Transverse colon (tissue), 4 donors: ENCODE measurements around the gene WDR12. TPM values are rescaled to one million over a fixed set of nuclear protein-coding genes. Genes with fewer than 3 reads are reported as not detected.
"Not testable (repeated sequence)": the region's sequence is repeated elsewhere in the genome, so short reads cannot be mapped to it uniquely, and the experiment has no call there.

Source experiments
- DNase-seq: peaks from one replicate; pipeline ENCODE4 v3.0.0-alpha.2; 2019
- H3K27ac ChIP-seq, 4 donors: fragments of 200-600 bp; sonication (generic); 2 replicates each; pipeline ENCODE4 v1.5.1; 2016 to 2018; ENCODE audit warnings: inconsistent platforms in 4 of 4
- H3K27me3 ChIP-seq: fragments of 200-600 bp; sonication (generic); 2 replicates; pipeline ENCODE4 v1.5.1; 2017; ENCODE audit warnings: inconsistent platforms
- H3K36me3 ChIP-seq, 4 donors: fragments of 200-600 bp; sonication (generic); 2 replicates each; pipeline ENCODE4 v1.5.1; 2017 to 2019; ENCODE audit warnings: inconsistent platforms in 4 of 4
- H3K4me1 ChIP-seq, 4 donors: fragments of 200-600 bp; sonication (generic); 2 replicates each; pipeline ENCODE4 v1.5.1; 2017 to 2020; ENCODE audit warnings: inconsistent platforms in 4 of 4
- H3K4me3 ChIP-seq, 4 donors: fragments of 200-600 bp; sonication (generic); 1 replicate in 1 of 4; 2 replicates in 3 of 4; pipeline versions ENCODE4 v1.5.1 to v1.6.1; 2017 to 2019; ENCODE audit warnings: inconsistent platforms in 4 of 4
- H3K9me3 ChIP-seq, 2 donors: fragments of 200-600 bp; sonication (generic); 2 replicates each; pipeline ENCODE4 v1.5.1; 2017 to 2019; ENCODE audit warnings: inconsistent platforms in 2 of 2
- EP300 ChIP-seq: sonication (generic); formaldehyde crosslinking; IDR thresholded peaks from one replicate; pipeline ENCODE4 v1.6.1; 2017; ENCODE audit warnings: antibody characterized with exemption, low read depth
- POLR2A ChIP-seq: fragments of 450-650 bp; IDR thresholded peaks from one replicate; pipeline ENCODE4 v1.6.1; 2016; ENCODE audit warnings: antibody characterized with exemption, mild to moderate bottlenecking, moderate library complexity
- POLR2AphosphoS5 ChIP-seq, 3 donors: sonication (generic); formaldehyde crosslinking; IDR thresholded peaks; one replicate each; pipeline ENCODE4 v1.6.1; 2016; ENCODE audit warnings: antibody characterized with exemption in 3 of 3
- WGBS, 2 donors: methylation state at CpG; one replicate each; pipeline ENCODE4 v1.1.5; 2018; ENCODE audit warnings: low coverage in 1 of 2; 5-methylcytosine and 5-hydroxymethylcytosine counted together
- in situ Hi-C, 4 donors: fragments of 200-750 bp; cut with MboI; loops; one replicate each; pipeline versions ENCODE4 v1.15.0 to v1.15.1; 2017; ENCODE audit warnings: low sequenced_read_pairs in 3 of 4, low pct_ligation_motif_present in 1 of 4, low pct_unique_long_range_greater_than_20kb in 1 of 4
- intact Hi-C: fragments of 100-400 bp; cut with DNase I; formaldehyde crosslinking; loops from one replicate; pipeline ENCODE4 v1.15.1; 2023; ENCODE audit warnings: low total_unique reads
- total RNA-seq, 4 donors: library from RNA; depleted of rRNA; stranded (reverse); fragments of >200 nt; gene quantifications; one replicate each; pipeline ENCODE4 v1.1.0, GENCODE V29; 2016
- TF ChIP-seq, protein P1 (sequence below), 5 experiments: fragments of 200-600 bp in 3 of 5; fragments of 450-650 bp in 2 of 5; sonication (generic) in 3 of 5; IDR thresholded peaks; 1 replicate in 2 of 5; 2 replicates in 3 of 5; pipeline ENCODE4 v1.5.1; 2016 to 2017; ENCODE audit warnings: antibody characterized with exemption in 5 of 5, inconsistent platforms in 3 of 5, mild to moderate bottlenecking in 2 of 5, moderate library complexity in 1 of 5

The WDR12 gene
- total RNA-seq, 4 donors from 2014 or later = 2.2 to 46.0 (median 15.6) TPM

DNA sequence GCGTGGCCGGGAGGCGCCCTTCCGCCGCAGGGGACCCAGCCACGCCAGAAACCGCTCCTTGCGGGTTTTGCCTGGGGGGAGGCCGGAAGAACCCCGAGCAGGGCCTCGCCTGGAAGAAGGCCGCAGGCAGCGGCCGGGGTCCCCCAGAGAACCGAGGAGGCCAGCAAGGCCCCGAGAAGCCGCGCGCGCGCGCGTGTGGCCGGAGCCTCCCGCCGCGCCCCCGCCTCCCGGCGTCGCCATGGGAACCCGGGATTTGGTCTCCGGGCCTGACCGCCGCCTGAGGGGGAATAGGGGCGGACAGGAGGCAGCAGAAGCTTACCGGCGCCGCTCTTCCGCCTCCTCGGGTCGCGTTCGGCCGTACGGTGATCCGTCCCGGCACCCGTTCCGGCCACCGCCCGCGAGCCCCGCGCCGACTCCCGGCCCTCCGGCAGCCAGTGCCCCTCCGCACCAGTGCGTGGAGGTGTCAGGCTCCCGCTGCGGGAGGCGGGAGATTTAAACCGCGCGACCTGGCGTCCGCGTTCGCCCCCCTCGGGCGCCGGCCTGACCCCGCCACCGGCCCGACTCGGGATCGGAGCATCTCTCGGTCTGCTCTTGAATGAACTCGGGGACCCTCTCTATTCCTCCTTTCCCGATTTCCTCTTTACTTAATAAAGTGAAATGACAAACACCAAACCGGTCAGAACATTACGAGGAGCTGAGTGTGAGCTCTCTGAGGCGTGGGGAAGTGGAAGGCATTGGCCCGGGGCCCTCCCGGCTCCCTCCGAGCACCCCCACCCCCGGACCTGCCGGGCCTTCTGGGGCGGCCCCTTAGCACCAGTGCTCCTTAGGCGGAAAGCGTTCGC, 40.0 kb downstream of the WDR12 start, which contains the start of gene ICA1L:
Gene ICA1L (minus strand): TSS at position 467 of the 842 bp plus-strand sequence. CDS start 42,757 bp downstream, outside the sequence.
- H3K4me1 ChIP-seq = peaks cover 0 to 13% (median 6%) of the 10 kb centered on the region in 4 donors
- peak; percentile 56 for DNase-seq
- no peak for TF ChIP-seq EP300
- no peak for TF ChIP-seq POLR2AphosphoS5 (IDR thresholded peaks at IDR 0.05)
- no peak for TF ChIP-seq POLR2A
- TF ChIP-seq, protein P1, sequence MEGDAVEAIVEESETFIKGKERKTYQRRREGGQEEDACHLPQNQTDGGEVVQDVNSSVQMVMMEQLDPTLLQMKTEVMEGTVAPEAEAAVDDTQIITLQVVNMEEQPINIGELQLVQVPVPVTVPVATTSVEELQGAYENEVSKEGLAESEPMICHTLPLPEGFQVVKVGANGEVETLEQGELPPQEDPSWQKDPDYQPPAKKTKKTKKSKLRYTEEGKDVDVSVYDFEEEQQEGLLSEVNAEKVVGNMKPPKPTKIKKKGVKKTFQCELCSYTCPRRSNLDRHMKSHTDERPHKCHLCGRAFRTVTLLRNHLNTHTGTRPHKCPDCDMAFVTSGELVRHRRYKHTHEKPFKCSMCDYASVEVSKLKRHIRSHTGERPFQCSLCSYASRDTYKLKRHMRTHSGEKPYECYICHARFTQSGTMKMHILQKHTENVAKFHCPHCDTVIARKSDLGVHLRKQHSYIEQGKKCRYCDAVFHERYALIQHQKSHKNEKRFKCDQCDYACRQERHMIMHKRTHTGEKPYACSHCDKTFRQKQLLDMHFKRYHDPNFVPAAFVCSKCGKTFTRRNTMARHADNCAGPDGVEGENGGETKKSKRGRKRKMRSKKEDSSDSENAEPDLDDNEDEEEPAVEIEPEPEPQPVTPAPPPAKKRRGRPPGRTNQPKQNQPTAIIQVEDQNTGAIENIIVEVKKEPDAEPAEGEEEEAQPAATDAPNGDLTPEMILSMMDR (IDR thresholded peaks at IDR 0.05) = no peak
- no peaks in the 10 kb centered on the region for H3K36me3 ChIP-seq
- H3K4me3 ChIP-seq = peak within 1 kb of the TSS; percentile 52 to 85 (median 74)
- H3K27me3 ChIP-seq = no peaks in the 10 kb centered on the region
- H3K27ac ChIP-seq = peak within 1 kb of the TSS; percentile 75 to 82 (median 80)
- H3K9me3 ChIP-seq = no peaks in the 10 kb centered on the region
- intact Hi-C loops = no loop called here
- WGBS, 2 donors = 1% methylated on average over 78 of the region's 93 CpGs; no CpG with 5 or more reads in 1 of the 2 donors
- in situ Hi-C loops = loop anchor here in 2 of 4 donors (25.0 kb wide), 1 partner anchor 284 kb away; no protein-coding TSS in a partner anchor

DNA sequence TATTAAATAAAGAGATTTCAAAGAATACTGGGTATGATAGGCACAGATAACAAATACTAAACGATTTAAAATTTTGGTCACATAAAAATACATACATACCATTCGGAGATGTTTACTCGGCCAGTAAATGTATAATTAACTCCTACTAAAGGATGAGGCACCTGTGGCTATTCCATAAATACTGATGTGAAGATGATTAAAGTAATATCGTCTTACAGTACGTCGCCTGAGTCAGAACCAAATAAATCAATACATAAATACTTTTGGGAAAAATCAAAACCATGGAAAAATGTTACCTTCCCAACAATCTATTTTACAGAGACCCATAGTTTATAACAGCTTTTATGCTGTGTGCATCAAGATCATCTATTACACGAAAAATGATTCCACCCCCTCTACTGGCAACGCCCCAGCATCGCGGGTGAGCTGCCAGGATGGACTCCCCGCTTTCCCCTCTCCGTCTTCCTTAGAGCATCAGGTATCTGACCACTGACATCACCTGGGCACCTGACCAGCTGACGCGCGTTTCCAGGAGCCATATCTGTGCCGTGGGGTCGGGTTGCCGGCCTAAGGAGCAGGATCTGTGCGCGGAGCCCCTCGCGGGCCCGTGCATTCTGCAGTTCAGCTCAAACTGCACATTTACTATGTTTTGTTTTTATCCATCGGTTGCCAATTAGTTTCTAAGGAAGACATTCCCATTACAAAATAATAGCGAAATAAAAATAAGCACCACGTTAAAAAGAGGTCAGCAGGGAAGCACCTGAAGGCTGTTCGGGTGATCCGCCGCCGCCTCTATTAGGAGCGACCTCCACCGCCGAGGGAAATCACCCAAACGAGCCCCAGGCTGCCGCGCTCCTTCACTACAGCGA, 40.8 kb downstream of the WDR12 start:
- peak overlapping the region; percentile 75 to 82 (median 80) for H3K27ac ChIP-seq
- intact Hi-C loops = no loop called here
- in situ Hi-C loops = loop anchor here in 2 of 4 donors (25.0 kb wide), 1 partner anchor 283 kb away; no protein-coding TSS in a partner anchor
- no peak for TF ChIP-seq POLR2AphosphoS5 (IDR thresholded peaks at IDR 0.05)
- TF ChIP-seq EP300 = no peak
- no peak for TF ChIP-seq POLR2A
- TF ChIP-seq, protein P1 (IDR thresholded peaks at IDR 0.05) = peak; percentile 30 to 36 (median 34)
- 2 to 9% methylated on average over 11 to 37 of the region's 37 CpGs for WGBS, 2 donors
- peak overlapping the region; percentile 52 to 85 (median 74) for H3K4me3 ChIP-seq
- DNase-seq = peak; percentile 57
- H3K36me3 ChIP-seq = no peaks in the 10 kb centered on the region
- no peaks in the 10 kb centered on the region for H3K9me3 ChIP-seq
- no peaks in the 10 kb centered on the region for H3K27me3 ChIP-seq
- peaks cover 0 to 13% (median 6%) of the 10 kb centered on the region in 4 donors for H3K4me1 ChIP-seq

DNA sequence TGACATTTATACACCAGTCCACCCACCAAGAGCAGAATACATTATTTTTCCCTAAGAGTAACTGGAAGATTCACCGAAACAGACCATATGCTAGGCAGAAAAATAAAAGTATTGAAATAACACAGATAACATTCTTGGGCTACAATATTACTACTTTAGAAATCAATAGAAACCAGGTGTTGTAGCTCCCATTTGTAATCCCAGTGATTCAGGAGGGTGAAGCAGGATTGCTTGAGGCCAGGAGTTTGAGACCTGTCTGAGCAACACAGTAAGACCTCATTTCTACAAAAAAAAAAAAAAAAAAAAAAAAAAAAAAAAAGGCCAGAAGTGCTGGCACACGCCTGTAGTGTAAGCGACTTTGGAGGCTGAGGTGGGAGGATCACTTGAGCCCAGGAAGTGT, 49.5 kb downstream of the WDR12 start:
- TF ChIP-seq POLR2AphosphoS5 (IDR thresholded peaks at IDR 0.05) = no peak
- no peak for TF ChIP-seq EP300
- in situ Hi-C loops = loop anchor here in 2 of 4 donors (25.0 kb wide), 1 partner anchor 275 kb away; no protein-coding TSS in a partner anchor
- 93 to 96% methylated on average over 3 of the region's 3 CpGs for WGBS, 2 donors
- intact Hi-C loops = no loop called here
- H3K36me3 ChIP-seq = no peaks in the 10 kb centered on the region
- no peak for DNase-seq
- no peaks in the 10 kb centered on the region for H3K9me3 ChIP-seq
- no peak overlapping the region for H3K4me3 ChIP-seq
- no peak overlapping the region for H3K27ac ChIP-seq
- no peaks in the 10 kb centered on the region for H3K27me3 ChIP-seq
- no peaks in the 10 kb centered on the region for H3K4me1 ChIP-seq

DNA sequence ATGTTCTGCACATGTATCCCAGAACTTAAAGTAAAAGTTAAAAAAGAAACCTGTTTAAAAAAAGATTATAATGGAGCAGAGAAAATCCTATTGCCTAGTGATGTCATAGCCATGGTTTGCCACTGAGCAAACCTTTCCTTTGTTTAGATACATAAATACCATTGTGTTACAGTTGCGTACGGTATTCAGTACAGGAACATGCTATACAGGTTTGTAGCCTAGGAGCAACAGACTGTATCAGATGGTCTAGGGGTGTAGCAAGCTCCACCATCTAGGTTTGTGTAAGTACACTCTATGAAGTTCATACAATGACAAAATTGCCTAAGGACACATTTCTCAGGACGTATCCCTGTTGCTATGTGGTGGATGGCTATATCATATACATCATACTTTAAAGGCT, 52.9 kb downstream of the WDR12 start:
- no peaks in the 10 kb centered on the region for H3K9me3 ChIP-seq
- no peak overlapping the region for H3K4me3 ChIP-seq
- DNase-seq = no peak
- H3K36me3 ChIP-seq = no peaks in the 10 kb centered on the region
- intact Hi-C loops (no loop called here), in situ Hi-C loops (loop anchor here in 2 of 4 donors (25.0 kb wide), 1 partner anchor 271 kb away; no protein-coding TSS in a partner anchor)
- no peak overlapping the region for H3K27ac ChIP-seq
- 62 to 85% methylated on average over 3 of the region's 3 CpGs for WGBS, 2 donors
- H3K27me3 ChIP-seq = no peaks in the 10 kb centered on the region
- TF ChIP-seq POLR2AphosphoS5 (IDR thresholded peaks at IDR 0.05) = no peak
- no peaks in the 10 kb centered on the region for H3K4me1 ChIP-seq

DNA sequence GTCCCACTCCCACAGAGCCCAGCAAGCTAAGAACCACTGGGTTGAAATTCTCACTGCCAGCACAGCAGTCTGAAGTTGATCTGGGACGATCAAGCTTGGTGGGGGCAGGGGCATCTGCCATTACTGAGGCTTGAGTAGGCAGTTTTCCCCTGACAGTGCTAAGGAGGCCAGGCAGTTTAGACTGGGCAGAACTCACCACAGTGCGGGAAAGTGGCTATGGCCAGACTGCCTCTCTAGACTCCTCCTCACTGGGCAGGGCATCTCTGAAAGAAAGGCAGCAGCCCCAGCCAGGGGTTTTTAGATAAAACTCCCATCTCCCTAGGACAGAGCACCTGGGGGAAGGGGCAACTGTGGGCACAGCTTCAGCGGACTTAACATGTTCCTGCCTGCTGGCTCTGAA, 62.1 kb downstream of the WDR12 start:
- WGBS, 2 donors = 53% methylated on average over 3 of the region's 3 CpGs; no CpG with 5 or more reads in 1 of the 2 donors
- DNase-seq, in situ Hi-C loops, H3K27me3 ChIP-seq, H3K4me1 ChIP-seq, H3K27ac ChIP-seq, intact Hi-C loops, H3K36me3 ChIP-seq, H3K4me3 ChIP-seq, H3K9me3 ChIP-seq: not testable (repeated sequence)
